Body of pancreas (tissue), 4 donors: ENCODE results near the gene RBBP7. TPM values are rescaled to one million over a fixed set of nuclear protein-coding genes. Genes with fewer than 3 reads are reported as not detected.

ENCODE experiments used
- ATAC-seq: fragments of 150-250 bp; one replicate; pipeline ENCODE4 v1.9.1; 2016
- DNase-seq, 4 donors: peaks; one replicate each; pipeline ENCODE4 v3.0.0-alpha.2; 2019
- H3K27ac ChIP-seq, 4 donors: fragments of 200-600 bp; sonication (generic); 1 replicate in 3 of 4; 2 replicates in 1 of 4; pipeline versions ENCODE4 v1.5.1 to v1.6.1; 2016 to 2019; ENCODE audit warnings: mild to moderate bottlenecking in 1 of 4, mixed read lengths in 1 of 4, moderate library complexity in 1 of 4
- H3K27me3 ChIP-seq, 2 donors: fragments of 200-600 bp; sonication (generic); one replicate each; pipeline ENCODE4 v1.6.0; 2016; ENCODE audit warnings: mild to moderate bottlenecking in 1 of 2
- H3K36me3 ChIP-seq, 2 donors: fragments of 200-600 bp; sonication (generic); replicated peaks in 1 of 2; 2 replicates each; pipeline ENCODE4 v1.5.1; 2016; ENCODE audit warnings: low read depth in 2 of 2; ENCODE audit not compliant: insufficient read depth in 1 of 2
- H3K4me1 ChIP-seq: fragments of 200-600 bp; sonication (generic); one replicate; pipeline ENCODE4 v1.6.0; 2016
- H3K4me3 ChIP-seq, 2 donors: fragments of 200-600 bp; sonication (generic); 1 replicate in 1 of 2; 2 replicates in 1 of 2; pipeline ENCODE4 v1.5.1; 2016 to 2019
- H3K9me3 ChIP-seq, 3 donors: fragments of 200-600 bp; sonication (generic); 1 replicate in 2 of 3; 2 replicates in 1 of 3; pipeline ENCODE4 v1.5.1; 2016
- CTCF ChIP-seq, 7 experiments: fragments of 450-650 bp in 4 of 7; fragments of 200-600 bp in 3 of 7; sonication (generic) in 3 of 7; IDR thresholded peaks; one replicate each; pipeline ENCODE4 v1.5.1; 2016 to 2019; ENCODE audit warnings: antibody characterized with exemption in 7 of 7
- POLR2A ChIP-seq, 3 donors: fragments of 450-650 bp; IDR thresholded peaks; one replicate each; pipeline ENCODE4 v1.6.1; 2016; ENCODE audit warnings: antibody characterized with exemption in 3 of 3, mild to moderate bottlenecking in 2 of 3
- WGBS, 2 donors: methylation state at CpG; one replicate each; pipeline ENCODE4 v1.1.5; 2017; 5-methylcytosine and 5-hydroxymethylcytosine counted together
- intact Hi-C: fragments of 100-400 bp; cut with DNase I; formaldehyde crosslinking; loops from one replicate; pipeline ENCODE4 v1.15.1; 2023
- total RNA-seq, 2 donors: library from RNA; depleted of rRNA; stranded (reverse); fragments of >200 nt; gene quantifications; one replicate each; pipeline ENCODE4 v1.1.0, GENCODE V29; 2016

RBBP7 gene
- total RNA-seq, 2 donors from 2014 or later = 39.4 to 53.7 TPM

- Histone ChIP-seq H3K27ac (no peak overlapping the region), H3K4me3 (no peak overlapping the region), H3K9me3 (no peaks in the 10 kb centered on the region), H3K36me3 (no peaks in the 10 kb centered on the region), H3K27me3 (no peaks in the 10 kb centered on the region), H3K4me1 (no peaks in the 10 kb centered on the region)
- intact Hi-C loops = no loop called here
- WGBS, 2 donors = 70 to 86% methylated on average over 1 of the region's 1 CpG
- no peak for TF ChIP-seq POLR2A (IDR thresholded peaks at IDR 0.05)
- TF ChIP-seq CTCF (IDR thresholded peaks at IDR 0.05) = no peak
- ATAC-seq (no peak), DNase-seq (no peak)
These were observed 40.2 kb upstream of the RBBP7 start for GRCh38 chrX:16910376-16910775.

GRCh38 chrX:16903274-16904022, 33.3 kb upstream of the RBBP7 start:
- ATAC-seq (no peak), DNase-seq (no peak)
- Histone ChIP-seq H3K27me3 (no peaks in the 10 kb centered on the region), H3K36me3 (no peaks in the 10 kb centered on the region), H3K4me1 (no peaks in the 10 kb centered on the region), H3K9me3 (no peaks in the 10 kb centered on the region), H3K27ac (peak overlapping the region in 1 of 4 donors; percentile 37), H3K4me3 (no peak overlapping the region)
- no peak for TF ChIP-seq CTCF (IDR thresholded peaks at IDR 0.05)
- no peak for TF ChIP-seq POLR2A (IDR thresholded peaks at IDR 0.05)
- intact Hi-C loops = no loop called here
- 54 to 78% methylated on average over 8 of the region's 8 CpGs for WGBS, 2 donors

- WGBS, 2 donors = 100% methylated on average over 2 of the region's 2 CpGs; no CpG with 5 or more reads in 1 of the 2 donors
- TF ChIP-seq POLR2A (IDR thresholded peaks at IDR 0.05) = no peak
- no peak for TF ChIP-seq CTCF (IDR thresholded peaks at IDR 0.05)
- H3K9me3 ChIP-seq = no peaks in the 10 kb centered on the region
- H3K27me3 ChIP-seq = no peaks in the 10 kb centered on the region
- H3K4me1 ChIP-seq = no peaks in the 10 kb centered on the region
- intact Hi-C loops = no loop called here
- H3K36me3 ChIP-seq = no peaks in the 10 kb centered on the region
- no peak overlapping the region for H3K4me3 ChIP-seq
- H3K27ac ChIP-seq = no peak overlapping the region
- no peak for DNase-seq
- no peak for ATAC-seq
These were observed 27.3 kb upstream of the RBBP7 start for GRCh38 chrX:16897445-16897844.

- intact Hi-C loops = no loop called here
- WGBS, 2 donors = 6% methylated on average over 9 of the region's 9 CpGs
- TF ChIP-seq POLR2A (IDR thresholded peaks at IDR 0.05) (no peak), CTCF (IDR thresholded peaks at IDR 0.05) (peak; percentile 53 to 76 (median 67))
- no peak overlapping the region for H3K27ac ChIP-seq
- no peaks in the 10 kb centered on the region for H3K4me1 ChIP-seq
- H3K4me3 ChIP-seq = no peak overlapping the region
- ATAC-seq (peak; percentile 85), DNase-seq (peak; percentile 66 to 78 (median 74))
- no peaks in the 10 kb centered on the region for H3K36me3 ChIP-seq
- no peaks in the 10 kb centered on the region for H3K27me3 ChIP-seq
- no peaks in the 10 kb centered on the region for H3K9me3 ChIP-seq
These were observed 22.6 kb upstream of the RBBP7 start for GRCh38 chrX:16892504-16893362.
